RWPE1 (cell line): ENCODE results near the gene CDC42EP5.
A peak's percentile ranks its signal among the peaks of the same experiment; 100 is the strongest.
"Not testable (repeated sequence)": the region's sequence is repeated elsewhere in the genome, so short reads cannot be mapped to it uniquely, and the experiment has no call there.

Experiments
- CTCF ChIA-PET: fragments of 350-600 bp; sonication (Branson Sonifier 250); formaldehyde crosslinking; extraction: SDS; loops from one replicate; lab custom pipeline; 2021; lab: Yijun Ruan, JAX
- POLR2A ChIA-PET: fragments of 400-600 bp; formaldehyde crosslinking; extraction: SDS; loops from one replicate; lab custom pipeline; 2020; ENCODE audit warnings: antibody characterized with exemption; ENCODE audit not compliant: low non-redundant PET; lab: Yijun Ruan, JAX
- DNase-seq: peaks from one replicate; pipeline ENCODE4 v3.0.0; 2012; ENCODE audit warnings: low spot score
- H3K27ac ChIP-seq: fragments of 450-650 bp; 2 replicates; pipeline ENCODE4 v1.5.1; 2017
- CTCF ChIP-seq: fragments of 450-650 bp; conservative IDR thresholded peaks from 2 replicates; pipeline ENCODE4 v1.5.1; 2017; ENCODE audit warnings: low read depth, mild to moderate bottlenecking

Gene CDC42EP5

GRCh38 chr19:54507824-54508223 is 34.7 kb upstream of the CDC42EP5 start:
- CTCF ChIA-PET = no interaction called here
- no peak for DNase-seq
- POLR2A ChIA-PET = no interaction called here
- no peak overlapping the region for H3K27ac ChIP-seq
- no peak for TF ChIP-seq CTCF

GRCh38 chr19:54507038-54507717 is 34.1 kb upstream of the CDC42EP5 start:
- POLR2A ChIA-PET, DNase-seq, CTCF ChIA-PET: not testable (repeated sequence)

GRCh38 chr19:54506079-54506478 is 33.0 kb upstream of the CDC42EP5 start:
- no peak overlapping the region for H3K27ac ChIP-seq
- POLR2A ChIA-PET = no interaction called here
- TF ChIP-seq CTCF = no peak
- peak; percentile 48 for DNase-seq
- CTCF ChIA-PET = no interaction called here

More at GRCh38 chr19:54507038-54507717, 34.1 kb upstream of the CDC42EP5 start:
- not testable (repeated sequence) for H3K27ac ChIP-seq

GRCh38 chr19:54505542-54505941 is 32.4 kb upstream of the CDC42EP5 start:
- H3K27ac ChIP-seq, DNase-seq, POLR2A ChIA-PET: not testable (repeated sequence)
- CTCF ChIA-PET = interaction anchor here (0.6 to 1.0 kb wide), 2 partner anchors 10 to 249 kb away, joined by 3 to 6 read pairs; no protein-coding TSS in a partner anchor

GRCh38 chr19:54502518-54503048 is 29.5 kb upstream of the CDC42EP5 start, which contains the start of gene LAIR2:
TSS of gene LAIR2 (plus strand) at chr19:54502831. CDS start at chr19:54502919, 88 bp downstream.
- DNase-seq = no peak
- POLR2A ChIA-PET = no interaction called here
- no peak for TF ChIP-seq CTCF
- no peak within 1 kb of the TSS for H3K27ac ChIP-seq
- CTCF ChIA-PET = no interaction called here

GRCh38 chr19:54498451-54498772 is 25.3 kb upstream of the CDC42EP5 start:
- DNase-seq, CTCF ChIA-PET, POLR2A ChIA-PET, H3K27ac ChIP-seq: not testable (repeated sequence)

- H3K27ac ChIP-seq, POLR2A ChIA-PET, DNase-seq, CTCF ChIA-PET: not testable (repeated sequence)
Observed at GRCh38 chr19:54497747-54498450, 24.8 kb upstream of the CDC42EP5 start.

GRCh38 chr19:54495284-54495683 is 22.2 kb upstream of the CDC42EP5 start:
- DNase-seq, POLR2A ChIA-PET, CTCF ChIA-PET, H3K27ac ChIP-seq: not testable (repeated sequence)

GRCh38 chr19:54493967-54494585 is 21.0 kb upstream of the CDC42EP5 start:
- no peak overlapping the region for H3K27ac ChIP-seq
- CTCF ChIA-PET = interaction anchor here (1.1 kb wide), 1 partner anchor 13 kb away, joined by 3 read pairs; no protein-coding TSS in a partner anchor

GRCh38 chr19:54493056-54493455 is 20.0 kb upstream of the CDC42EP5 start:
- POLR2A ChIA-PET, H3K27ac ChIP-seq, DNase-seq: not testable (repeated sequence)
- CTCF ChIA-PET = interaction anchor here (1.1 kb wide), 1 partner anchor 12 kb away, joined by 3 read pairs; no protein-coding TSS in a partner anchor

More at GRCh38 chr19:54493967-54494585, 21.0 kb upstream of the CDC42EP5 start:
- POLR2A ChIA-PET = no interaction called here
- no peak for TF ChIP-seq CTCF
- DNase-seq = no peak
